Epidermal melanocyte (primary cell): ENCODE measurements around the gene RCBTB2.
A peak's percentile ranks its signal among the peaks of the same experiment; 100 is the strongest.

ENCODE experiments used
- DNase-seq: peaks from one replicate; pipeline ENCODE4 v3.0.0; 2011; ENCODE audit warnings: low spot score; ENCODE audit not compliant: insufficient read length

The RCBTB2 gene

DNA sequence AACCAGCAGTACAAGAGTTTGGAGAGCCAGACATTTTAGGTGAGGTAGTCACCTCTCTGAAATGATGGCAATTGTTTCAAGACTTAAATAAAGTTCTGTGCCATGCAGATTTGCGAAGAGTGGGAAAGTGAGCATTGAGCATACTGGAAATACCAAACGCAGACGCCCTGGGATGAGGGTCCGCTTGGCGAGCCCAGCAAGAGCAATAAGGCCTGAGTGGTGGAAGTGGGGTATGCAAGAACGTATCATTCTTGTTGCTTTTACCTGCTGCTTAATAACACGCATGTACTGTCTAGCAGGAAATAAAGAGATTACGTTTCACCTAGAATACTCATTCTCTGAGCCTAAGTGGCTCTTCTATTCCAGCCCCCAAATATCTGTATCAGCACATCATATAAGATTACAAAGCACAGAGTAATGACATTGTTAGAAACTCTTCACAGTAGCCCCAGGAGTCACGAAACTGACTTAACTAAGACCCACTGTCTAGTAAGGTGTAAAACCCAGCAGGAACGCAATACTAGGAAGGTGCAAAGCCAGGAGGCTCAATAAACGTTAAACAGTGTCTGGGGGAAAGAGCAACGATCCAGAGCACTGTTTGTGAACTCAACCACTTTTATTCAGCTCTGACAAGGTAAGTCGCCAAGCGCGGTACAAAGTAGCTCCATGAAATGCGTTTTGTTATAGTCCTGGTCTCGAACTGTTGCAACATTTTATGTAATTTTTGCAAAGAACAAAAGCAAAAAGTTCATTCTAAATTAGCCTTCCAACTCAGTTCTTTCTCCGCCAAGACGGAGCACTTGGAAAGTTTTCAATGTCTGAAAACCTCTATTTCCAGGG, 1.2 kb downstream of the RCBTB2 start:
- DNase-seq = no peak

DNA sequence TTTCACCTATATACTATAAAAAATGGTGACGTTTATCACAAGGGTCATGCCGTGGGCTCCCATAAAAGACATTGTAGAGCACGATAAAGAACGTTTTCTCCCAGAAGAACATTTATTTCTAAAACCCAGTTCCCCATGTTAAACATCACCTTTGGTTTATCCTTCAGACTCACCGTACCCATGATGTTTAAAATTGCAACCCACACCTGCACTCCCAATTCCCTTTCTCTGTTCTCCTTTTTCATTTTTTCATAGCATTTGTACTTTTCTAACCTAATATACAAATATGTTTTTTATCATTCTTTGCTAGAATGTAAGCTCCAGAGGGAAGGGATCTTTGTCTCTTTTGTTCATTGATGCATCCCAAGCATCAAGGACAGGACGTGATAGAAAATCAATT, 2.0 kb downstream of the RCBTB2 start:
- DNase-seq = no peak

DNA sequence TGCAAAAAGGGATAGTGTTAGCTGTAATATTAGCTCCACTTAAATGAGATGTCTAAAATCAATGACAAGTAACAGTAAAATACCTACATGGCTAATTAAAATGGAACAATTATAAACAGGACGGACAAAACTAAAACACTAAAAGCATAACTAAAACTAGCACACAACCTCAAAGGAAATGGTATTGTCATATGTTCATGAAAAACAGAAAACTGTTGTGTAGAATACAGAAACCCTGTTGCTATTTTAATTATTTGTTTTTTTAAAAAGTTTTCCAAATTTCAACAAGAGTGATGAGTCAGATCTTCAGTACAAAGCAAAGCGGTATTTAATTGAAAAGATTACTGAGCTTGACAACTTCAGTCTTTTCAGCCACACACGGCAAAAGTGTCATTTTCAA, 4.2 kb downstream of the RCBTB2 start:
- DNase-seq = no peak

DNA sequence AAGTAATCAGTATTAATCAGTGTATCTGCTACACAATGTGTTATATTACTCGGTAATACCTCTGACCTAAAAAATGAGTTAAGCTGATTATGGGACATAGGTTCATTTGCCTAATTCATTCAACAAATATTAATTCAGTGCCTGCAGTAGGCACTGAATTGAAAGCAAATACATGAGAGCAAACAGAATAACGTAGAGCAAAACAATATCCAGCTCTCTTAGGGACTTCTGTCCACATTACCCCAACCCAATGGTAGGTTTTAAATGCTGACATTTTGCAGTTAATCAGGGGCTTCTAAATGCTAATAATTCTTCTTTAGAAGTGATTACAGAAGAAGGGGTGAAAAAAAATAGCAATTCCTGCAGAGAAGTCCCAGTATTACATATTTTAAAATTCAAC, 4.9 kb downstream of the RCBTB2 start:
- DNase-seq = no peak

DNA sequence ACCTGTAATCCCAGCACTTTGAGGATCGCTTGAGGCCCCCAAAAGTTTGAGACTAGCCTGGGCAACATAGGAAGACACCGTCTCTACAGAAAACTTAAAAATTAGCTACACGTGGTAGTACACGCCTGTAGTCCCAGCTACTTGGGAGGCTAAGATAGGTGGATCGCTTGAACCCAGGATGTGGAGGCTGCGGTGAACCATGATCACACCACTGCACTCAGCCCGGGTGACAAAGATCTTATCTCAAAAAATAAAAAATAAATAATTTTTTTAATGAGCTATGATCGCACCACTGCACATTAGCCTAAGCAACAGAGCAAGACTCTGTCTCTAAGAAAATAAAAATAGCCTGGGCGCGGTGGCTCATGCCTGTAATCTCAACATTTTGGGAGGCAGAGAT, 6.6 kb downstream of the RCBTB2 start:
- no peak for DNase-seq

DNA sequence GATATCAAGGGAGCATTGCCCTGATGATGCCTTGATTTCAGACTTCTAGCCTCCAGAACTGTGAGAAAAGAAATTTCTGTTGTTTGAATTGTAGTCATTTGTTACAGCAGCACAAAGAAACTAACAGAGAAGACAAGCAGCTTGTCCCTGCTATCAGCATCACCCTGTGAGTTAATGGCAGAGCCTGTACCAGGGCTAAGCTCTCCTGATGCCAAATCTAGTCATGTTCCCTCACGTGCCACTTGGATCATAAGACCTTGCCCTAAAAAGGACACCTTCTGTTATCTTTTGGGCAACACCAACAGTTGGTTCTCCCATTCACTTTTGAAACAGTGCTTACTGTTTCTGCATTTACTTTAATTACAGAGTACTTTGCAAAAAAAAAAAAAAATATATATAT, 14.8 kb downstream of the RCBTB2 start:
- DNase-seq = no peak

DNA sequence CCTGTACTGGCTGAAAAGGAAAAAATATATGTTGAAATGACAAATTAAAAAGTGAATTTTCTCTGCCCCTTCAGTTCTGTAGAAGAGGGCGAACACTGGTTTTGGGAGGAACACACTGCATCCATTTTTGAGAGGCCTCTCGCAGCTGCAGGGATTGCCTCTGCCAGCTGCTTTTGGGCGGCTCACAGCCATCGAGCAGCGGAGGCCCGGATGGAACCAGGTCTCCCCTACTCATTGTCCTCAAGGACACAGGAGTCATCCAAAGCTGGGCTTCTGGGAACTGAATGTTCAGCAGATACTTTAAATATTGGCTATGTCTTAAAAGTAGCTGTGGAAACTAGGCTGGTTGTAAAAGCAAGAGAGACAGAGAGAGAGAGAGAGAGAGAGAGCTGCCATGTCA, 17.1 kb downstream of the RCBTB2 start:
- no peak for DNase-seq

DNA sequence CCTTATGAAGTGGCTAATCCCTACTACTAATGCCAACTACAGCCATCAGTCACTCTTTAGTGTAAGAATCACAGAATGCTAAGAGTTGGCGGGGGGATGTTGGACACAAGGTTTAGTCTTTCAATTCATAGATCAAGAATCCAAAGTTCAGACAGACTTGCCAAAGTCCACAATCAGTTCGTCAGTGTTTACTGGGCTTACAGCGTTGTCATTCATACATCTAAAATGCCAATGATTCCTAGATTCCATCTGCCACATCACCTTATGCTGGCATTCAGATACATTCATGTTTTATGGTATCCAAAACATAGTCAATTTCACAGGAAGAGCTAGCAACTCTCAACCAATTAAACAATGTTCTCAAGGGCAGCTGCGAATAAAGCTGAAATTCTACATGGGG, 18.1 kb downstream of the RCBTB2 start:
- no peak for DNase-seq

DNA sequence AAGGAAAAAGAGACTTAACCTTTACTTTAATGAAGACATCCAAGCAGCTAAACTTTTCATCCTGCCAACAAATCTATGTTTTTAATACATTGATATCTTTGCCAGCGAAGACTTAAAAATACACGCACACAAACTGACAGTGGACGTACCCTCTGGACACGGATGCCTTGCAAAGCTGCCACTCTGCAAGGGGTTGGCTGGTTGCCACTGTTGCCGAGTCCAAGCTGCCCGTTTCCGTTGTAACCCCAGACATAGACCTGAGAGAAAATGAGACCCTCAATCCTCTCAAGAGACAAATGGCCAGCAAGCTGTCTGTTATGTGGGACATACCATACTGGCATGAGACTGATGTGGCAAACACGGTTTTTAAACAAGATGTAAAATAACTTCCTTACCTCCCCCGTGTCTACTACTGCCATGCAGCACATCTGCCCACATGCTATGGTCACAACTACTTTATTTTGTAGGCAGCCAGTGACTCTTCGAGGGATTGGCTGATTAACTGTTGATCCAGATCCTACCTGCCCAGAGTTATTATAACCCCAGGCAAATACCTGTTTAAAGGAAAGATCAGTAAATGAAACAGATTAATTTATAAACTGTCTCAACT, 21.2 kb downstream of the RCBTB2 start:
- DNase-seq = no peak

DNA sequence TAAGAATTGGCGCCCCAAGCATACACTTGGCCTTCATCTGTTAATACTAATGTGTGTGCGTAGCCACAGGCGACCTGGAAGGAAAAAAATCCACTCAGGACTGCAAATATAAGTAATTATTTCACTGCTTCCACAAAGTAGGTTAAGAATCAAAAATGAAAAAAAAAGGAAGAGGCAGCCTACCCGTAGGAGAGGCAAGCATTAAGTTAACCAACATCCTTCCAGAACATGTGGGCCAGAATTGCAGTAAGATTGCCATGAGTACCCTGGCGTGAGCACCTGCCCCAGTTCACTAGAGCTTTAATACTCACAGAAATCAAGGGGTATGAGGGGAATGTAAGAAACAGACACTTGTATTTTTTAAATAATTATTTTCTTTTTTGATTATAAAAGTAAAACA, 22.2 kb downstream of the RCBTB2 start:
- no peak for DNase-seq

DNA sequence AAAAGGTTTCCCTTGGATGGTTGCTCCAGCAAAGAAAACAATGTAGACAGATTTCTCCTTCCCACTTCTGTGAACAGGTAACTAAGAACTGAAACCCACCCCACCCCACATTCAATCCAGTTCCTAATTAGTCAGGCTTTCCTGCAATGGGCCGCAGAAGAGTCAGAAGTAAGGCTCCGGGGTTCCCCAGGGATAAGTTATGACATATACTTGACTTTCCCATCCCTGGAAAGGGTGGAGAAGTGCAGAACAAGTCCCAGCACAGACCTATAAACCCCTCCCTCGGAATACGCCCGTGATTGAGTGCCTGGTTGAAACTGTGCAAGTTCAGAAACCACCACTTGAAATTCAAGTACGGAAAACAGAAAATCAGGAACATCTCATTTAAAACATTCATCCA, 24.9 kb downstream of the RCBTB2 start:
- no peak for DNase-seq

DNA sequence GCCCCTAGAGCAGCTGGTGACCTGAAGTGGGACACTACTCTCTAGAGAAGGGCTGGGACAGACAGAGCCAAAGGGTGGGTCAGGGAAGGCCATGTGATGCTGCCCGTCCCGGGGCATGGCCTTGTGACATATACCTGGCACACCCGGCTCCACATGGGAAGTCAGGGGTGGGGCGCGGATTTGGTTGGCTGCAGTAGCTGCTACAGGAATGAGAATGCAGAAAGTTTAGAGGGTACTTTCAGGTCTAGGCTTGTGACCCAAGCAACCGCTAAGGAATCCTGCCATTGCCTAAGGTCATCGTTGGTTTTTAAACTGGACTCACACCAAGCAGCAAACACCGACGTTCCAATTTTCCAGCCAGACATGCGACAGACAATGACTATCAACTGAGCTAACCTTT, 25.9 kb downstream of the RCBTB2 start:
- no peak for DNase-seq

DNA sequence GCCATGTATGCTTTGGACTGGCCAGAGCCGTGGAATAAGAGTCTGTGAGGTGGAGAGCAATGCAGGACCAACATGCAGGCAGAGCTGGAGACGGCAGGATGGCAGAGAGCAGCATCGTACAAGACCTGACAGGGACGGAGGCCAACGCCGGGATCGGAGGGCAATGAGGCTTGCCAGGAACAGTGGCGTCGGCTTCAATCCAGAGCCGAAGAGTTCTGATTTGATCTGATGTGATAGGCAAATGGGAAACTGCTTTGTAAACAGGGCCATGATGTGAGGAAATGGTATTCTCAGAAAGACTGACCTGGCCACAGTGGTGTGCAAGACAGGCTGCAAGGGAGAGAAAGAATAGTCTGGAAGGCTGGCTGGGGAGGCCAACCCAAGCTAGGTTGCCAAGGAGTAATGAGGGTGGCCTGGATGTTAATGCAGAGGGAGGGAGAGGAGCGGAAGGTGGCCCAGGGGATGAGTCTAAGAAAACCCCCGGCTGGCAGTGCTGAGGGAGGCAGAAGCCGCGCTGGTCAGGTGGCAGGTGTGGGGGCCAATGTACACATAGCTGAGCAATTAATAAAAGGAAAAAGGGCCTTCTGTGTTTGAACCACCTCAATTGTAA, 26.7 kb downstream of the RCBTB2 start:
- no peak for DNase-seq

DNA sequence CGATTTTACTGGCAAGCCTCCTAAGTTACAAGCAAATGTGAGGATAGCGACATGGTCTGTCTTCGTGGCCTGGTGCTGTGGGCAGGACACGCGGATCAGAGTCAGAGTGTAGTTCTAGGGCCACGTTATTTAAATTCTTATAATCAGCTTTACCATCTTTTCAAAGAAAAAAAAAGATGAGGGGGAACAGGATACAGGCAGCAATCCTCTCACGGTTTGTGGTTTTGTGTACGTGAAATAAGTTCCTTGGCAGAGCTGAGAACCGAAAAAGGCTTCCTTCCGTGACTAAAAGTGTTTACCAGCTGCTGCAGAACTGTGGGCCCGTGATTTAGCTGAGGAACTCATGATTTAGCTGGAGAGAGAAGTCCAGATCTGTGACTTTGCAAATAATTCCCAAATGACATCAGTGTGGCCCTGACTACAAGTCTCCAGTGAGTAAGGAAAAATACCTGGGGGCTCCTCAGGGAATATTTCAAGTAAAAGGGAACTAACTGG, 27.2 kb downstream of the RCBTB2 start:
- peak; percentile 24 for DNase-seq

DNA sequence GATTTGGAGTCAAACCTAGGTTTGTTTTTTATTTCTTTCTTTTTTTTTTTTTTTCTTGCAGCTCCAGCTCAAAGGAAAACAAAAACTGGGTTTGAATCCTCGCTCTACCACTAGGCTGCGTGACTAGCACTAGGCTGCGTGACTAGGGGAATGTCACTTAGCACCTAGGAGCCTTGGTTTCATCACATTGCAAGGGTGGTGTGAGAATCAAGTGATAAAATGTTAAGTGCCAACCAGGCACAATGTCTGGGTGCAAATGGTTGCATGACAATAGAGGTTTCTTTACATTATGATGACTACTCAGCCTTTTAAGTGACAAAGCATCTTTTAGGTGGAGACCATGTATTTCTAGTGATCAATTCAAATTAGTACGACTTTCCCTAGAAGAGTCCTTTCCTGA, 27.9 kb downstream of the RCBTB2 start:
- no peak for DNase-seq

DNA sequence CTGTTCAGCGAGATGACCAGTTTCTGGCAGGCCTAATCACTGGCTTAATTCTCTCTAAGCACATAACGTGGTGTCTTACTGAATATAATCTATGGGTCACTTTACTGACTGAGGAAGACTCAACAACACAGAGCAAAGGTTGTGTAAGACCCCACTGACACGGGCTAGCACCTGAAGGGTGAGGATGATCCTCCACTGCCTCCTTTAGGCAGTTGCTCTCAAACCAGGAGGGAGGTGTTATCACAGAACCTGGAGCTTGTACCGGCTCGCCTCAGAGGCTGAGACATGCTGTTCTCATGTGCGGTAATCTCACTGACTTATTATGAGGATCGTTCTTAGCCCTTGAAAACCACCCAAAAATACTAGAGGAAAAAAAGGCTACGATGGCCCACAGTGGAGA, 28.3 kb downstream of the RCBTB2 start:
- no peak for DNase-seq

DNA sequence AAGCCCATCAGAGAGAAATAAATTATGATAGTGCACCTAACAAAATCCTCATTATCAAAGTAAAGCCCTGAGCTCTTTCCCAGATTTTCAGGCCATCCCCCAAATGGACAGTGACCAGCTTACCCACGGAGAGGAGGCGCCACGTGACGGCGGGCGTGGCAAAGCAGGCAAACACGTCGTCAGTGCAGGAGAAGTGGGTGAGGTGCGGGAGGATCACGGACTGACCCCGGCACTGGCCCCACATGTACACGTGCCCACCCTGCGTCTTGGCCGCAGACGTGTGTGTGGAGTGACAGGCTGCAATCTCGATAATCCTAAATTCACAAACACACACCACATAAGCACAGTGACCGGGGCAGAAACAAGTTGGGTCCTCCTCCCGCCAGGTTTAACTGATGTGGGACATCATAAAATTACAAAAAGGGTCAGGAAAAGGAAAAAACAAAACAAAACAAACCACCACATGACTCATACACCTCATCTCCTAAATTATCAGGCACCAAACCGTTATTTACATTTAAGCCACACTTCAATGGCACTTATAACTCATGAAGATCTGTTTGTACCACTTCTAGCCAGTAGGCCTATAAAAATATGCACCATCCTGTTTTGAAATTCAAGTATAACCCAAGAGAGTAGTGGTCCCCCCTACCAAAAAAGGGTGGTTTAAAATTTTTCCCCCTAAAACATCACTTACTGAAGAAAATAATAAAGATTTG, 30.1 kb downstream of the RCBTB2 start:
- DNase-seq = no peak

DNA sequence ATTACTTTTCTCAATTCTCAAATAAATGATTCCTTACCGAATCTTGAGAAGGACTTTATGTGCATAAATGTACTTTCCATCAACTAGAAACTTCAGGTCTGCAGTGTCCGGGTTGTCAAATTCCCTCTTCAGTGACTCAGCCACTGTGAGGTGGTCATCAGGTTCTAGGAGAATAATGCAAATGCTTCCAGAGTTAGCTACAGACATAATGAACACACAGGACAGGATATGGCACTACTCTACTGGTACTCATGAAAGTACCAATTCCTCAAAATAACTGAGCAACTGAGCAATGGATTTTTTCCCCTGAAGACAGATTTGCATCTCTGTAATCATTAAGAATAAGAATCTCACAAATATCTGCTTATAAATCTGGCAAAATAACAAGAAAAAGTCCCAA, 31.2 kb downstream of the RCBTB2 start:
- no peak for DNase-seq

DNA sequence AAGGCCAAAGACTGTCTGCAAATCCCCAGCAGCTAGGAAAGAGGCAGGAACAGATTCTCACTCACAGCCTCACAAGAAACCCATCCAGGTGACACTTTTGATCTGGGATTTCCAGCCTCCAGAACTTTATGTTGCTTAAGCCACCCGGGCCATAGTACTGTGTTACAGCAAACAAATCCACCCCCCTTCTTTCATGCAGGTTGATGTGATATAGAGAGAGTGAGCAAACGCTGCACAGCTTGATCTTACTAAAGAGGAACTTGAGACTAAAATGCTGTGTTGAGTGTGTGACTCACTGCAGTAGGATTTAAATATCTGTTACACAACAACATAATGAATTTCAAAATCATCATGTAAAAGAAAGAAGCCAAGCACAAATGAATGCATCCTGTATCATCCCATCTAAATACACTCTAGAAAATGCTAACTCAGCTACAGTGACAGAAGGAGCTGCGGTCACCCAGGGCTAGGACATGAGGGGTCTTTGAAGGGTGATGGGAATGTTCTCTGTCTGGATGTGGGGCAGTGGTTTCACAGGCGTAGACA, 32.2 kb downstream of the RCBTB2 start:
- peak; percentile 32 for DNase-seq

DNA sequence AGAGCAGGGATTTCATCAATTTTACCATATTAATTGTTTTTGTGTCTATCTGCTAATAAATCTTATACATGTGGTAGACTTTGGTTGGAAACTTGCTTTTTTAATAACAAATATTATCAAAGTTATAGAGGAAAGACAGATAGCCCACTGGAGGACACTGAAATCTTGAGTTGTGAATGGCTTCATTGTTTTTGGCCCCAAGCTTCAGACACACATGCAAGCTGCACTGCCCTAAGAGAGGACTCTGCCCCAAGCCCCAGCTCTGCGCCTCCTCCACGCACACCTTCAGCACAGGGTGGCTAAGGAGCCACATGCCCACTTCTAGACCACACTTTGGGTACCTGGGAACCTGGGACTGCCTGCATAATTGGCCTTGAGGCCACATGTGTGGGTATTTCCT, 35.2 kb downstream of the RCBTB2 start:
- DNase-seq = no peak

DNA sequence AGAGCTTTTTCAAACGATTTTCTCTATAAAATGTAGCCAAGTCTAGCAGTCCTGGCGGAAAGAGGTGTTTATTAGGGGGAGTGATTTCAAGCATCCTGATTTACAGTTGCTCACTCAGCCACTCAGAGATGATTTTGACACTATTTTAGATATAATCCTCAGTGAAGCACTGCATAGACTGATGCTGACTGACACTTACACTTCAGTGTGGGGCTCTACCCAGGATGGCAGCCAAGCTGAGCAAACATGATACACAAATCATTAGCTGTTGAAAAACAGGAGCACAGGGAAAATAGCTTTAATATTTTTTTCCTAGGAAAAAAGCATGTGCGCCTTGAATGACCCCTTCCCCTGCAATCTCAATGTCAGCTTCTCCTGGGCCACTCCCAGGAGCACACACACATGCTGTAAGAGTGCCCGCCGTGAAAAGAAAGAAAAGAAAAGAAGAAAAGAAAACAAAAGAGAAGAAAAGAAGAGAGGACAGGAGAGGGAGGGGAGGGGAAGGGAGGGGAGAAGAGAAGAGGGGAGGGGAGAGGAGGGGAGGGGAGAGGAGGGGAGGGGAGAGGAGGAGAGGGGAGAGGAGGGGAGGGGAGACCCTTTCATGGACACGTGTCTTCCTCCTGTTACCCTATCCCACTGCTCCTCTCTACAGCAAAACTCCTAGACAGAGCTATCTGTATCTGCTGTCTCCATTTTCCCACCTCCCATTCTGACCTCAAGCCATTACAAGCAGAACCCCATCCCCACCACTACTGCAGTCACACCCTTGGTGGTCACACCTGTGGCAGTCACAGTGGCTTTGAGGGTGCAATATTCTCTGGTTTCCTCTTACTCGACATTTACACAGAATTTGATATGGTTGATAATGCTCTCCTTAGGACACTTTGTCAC, 36.4 kb downstream of the RCBTB2 start:
- no peak for DNase-seq
